Mesothelial cell of epicardium (in vitro differentiated cells): ENCODE results near the gene TNFRSF1B. TPM values are rescaled to one million over a fixed set of nuclear protein-coding genes. Genes with fewer than 3 reads are reported as not detected.

Experiments
- DNase-seq, 2 experiments: peaks; one replicate each; pipeline ENCODE4 v3.0.0; 2021; ENCODE audit warnings: low spot score in 2 of 2; ENCODE audit not compliant: unreplicated experiment in 2 of 2
- H3K27ac Mint-ChIP-seq: 2 replicates; pipeline ENCODE4 v1.8.0; 2021; ENCODE audit warnings: mixed read lengths
- H3K27me3 Mint-ChIP-seq: 2 replicates; pipeline ENCODE4 v1.8.0; 2021; ENCODE audit warnings: low read depth, mixed read lengths
- H3K36me3 Mint-ChIP-seq: 2 replicates; pipeline ENCODE4 v1.8.0; 2021; ENCODE audit warnings: mixed read lengths
- H3K4me1 Mint-ChIP-seq: 2 replicates; pipeline ENCODE4 v1.8.0; 2021; ENCODE audit warnings: mixed read lengths
- H3K4me3 Mint-ChIP-seq: 2 replicates; pipeline ENCODE4 v1.8.0; 2021; ENCODE audit warnings: mild to moderate bottlenecking, moderate library complexity, mixed read lengths
- H3K9me3 Mint-ChIP-seq: 2 replicates; pipeline ENCODE4 v1.8.0; 2021; ENCODE audit warnings: mixed read lengths
- CTCF ChIP-seq: fragments of 200-600 bp; sonication (generic); IDR thresholded peaks from one replicate; pipeline ENCODE4 v1.5.0; 2021; ENCODE audit warnings: antibody characterized with exemption; ENCODE audit not compliant: unreplicated experiment
- total RNA-seq: library from RNA; stranded (reverse); gene quantifications from 3 replicates; pipeline ENCODE4 v1.2.1, GENCODE V29; 2021

TNFRSF1B gene
- total RNA-seq, 1 donor from 2014 or later: 2.9 TPM

GRCh38 chr1:12151465-12151864 lies 15.3 kb upstream of the TNFRSF1B start:
- Mint-ChIP-seq H3K27ac (no peak overlapping the region), H3K9me3 (peaks cover 5% of the 10 kb centered on the region), H3K4me1 (peaks cover 9% of the 10 kb centered on the region), H3K36me3 (peaks cover 1% of the 10 kb centered on the region), H3K4me3 (no peak overlapping the region), H3K27me3 (no peaks in the 10 kb centered on the region)
- no peak for TF ChIP-seq CTCF
- DNase-seq: no peak

- Mint-ChIP-seq H3K4me1 (peaks cover 7% of the 10 kb centered on the region), H3K36me3 (peaks cover 1% of the 10 kb centered on the region), H3K27ac (no peak overlapping the region), H3K9me3 (peaks cover 5% of the 10 kb centered on the region), H3K4me3 (no peak overlapping the region), H3K27me3 (no peaks in the 10 kb centered on the region)
- no peak for DNase-seq
- TF ChIP-seq CTCF: no peak
Measured at GRCh38 chr1:12152113-12152891, 14.5 kb upstream of the TNFRSF1B start.

- Mint-ChIP-seq H3K27ac (no peak overlapping the region), H3K27me3 (no peaks in the 10 kb centered on the region)
- DNase-seq: no peak
Measured at GRCh38 chr1:12153181-12153785, 13.5 kb upstream of the TNFRSF1B start.

DNA sequence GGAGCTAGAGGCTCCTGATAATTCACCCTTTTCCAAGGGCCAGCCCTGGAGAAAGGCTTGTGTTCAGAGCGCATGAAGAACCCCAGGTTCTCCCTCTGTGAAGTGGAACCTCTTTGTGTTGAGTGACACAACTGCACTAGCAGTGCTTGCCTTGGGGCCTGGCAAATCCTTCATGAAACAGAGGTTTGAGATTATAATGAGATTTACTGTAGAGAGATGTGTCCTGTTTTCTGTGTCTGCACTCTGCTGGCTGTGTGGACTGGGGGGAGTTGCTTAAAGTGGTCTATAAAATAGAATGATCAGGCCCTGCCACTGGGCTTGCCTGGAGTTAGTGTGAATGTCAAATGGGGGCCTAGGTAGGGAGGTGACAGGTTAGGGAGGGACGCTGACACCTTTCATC lies 11.5 kb upstream of the TNFRSF1B start:
- Mint-ChIP-seq H3K27me3 (no peaks in the 10 kb centered on the region), H3K27ac (no peak overlapping the region), H3K4me3 (no peak overlapping the region), H3K4me1 (peaks cover 7% of the 10 kb centered on the region), H3K9me3 (no peaks in the 10 kb centered on the region), H3K36me3 (no peaks in the 10 kb centered on the region)
- DNase-seq: no peak
- no peak for TF ChIP-seq CTCF

More at GRCh38 chr1:12153181-12153785, 13.5 kb upstream of the TNFRSF1B start:
- Mint-ChIP-seq H3K4me3 (no peak overlapping the region), H3K36me3 (peaks cover 1% of the 10 kb centered on the region), H3K4me1 (peaks cover 14% of the 10 kb centered on the region), H3K9me3 (peaks cover 5% of the 10 kb centered on the region)
- no peak for TF ChIP-seq CTCF

DNA sequence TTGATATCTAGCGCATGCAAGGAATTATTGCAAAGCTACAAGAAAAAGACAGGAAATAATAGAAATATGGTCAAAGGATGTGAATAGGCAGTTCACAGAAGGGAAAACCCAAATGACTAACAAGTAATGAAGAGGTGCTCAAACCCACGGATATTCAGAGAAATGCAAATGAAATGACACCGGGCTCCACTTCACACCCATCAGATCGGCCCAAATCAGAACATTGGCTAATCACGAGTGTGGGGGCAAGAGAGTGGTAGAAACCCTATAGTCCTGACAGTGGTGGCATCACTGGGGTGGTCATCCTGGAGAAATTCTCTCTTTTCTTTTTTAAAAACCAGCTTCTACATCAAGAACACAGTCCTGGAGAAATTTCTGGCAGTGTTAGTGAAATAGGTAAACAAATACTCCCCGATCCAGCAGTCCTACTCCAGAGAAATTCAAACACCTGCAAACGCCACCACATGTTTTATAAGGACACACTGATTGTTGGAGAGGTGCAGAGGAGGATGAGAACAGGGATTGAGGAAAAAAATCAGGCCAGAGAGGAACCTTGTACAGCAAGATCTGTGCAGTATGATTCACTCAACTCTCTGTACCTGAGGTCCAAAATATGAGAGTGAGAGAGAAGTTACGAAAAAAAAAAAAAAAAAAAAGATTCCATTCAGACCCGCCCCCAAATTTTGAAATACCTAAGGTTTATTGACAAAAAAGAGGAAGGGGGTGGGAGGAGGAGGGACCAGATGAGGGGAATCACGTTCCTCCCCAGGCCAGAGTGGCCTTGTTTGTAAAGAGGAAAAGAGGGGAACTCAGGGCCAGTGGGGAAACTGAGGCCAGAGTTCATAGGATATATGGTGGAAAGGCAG lies 9.2 kb upstream of the TNFRSF1B start:
- Mint-ChIP-seq H3K36me3 (no peaks in the 10 kb centered on the region), H3K4me1 (peaks cover 13% of the 10 kb centered on the region), H3K27me3 (no peaks in the 10 kb centered on the region), H3K27ac (no peak overlapping the region), H3K4me3 (no peak overlapping the region), H3K9me3 (no peaks in the 10 kb centered on the region)
- no peak for DNase-seq
- no peak for TF ChIP-seq CTCF
